ENCODE measurements around the gene RNF141.

DNA sequence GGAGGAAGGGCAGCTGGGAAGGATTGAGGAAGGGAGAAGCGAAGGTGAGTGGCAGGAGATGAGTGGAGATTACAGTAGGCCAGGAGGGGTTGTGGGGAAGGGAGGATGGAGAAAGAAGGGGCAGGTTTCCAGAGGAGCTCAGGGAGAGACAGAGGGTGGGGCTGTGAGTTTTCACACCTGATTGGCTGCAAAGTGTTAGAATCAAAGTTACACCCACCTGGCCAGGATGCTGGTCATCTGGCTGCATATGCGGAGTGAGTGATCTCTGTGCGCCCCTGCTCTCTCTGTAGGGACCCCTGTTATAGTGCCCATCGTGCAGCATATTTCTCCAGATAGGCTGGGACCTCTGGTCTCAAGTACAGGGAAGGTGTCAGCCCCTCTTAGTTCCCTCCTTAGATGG, 67.6 kb downstream of the RNF141 start:
- TF ChIP-seq NFE2L1 (CRISPR knock-in tag; IDR thresholded peaks at IDR 0.05) (no peak), FOXK1 (CRISPR knock-in tag; IDR thresholded peaks at IDR 0.05) (no peak), SOX15 (CRISPR knock-in tag; IDR thresholded peaks at IDR 0.05) (no peak), ETV6 (CRISPR knock-in tag; IDR thresholded peaks at IDR 0.05) (no peak), RELA (CRISPR knock-in tag; IDR thresholded peaks at IDR 0.05; ENCODE audit: borderline replicate concordance) (no peak), JUN (CRISPR knock-in tag; IDR thresholded peaks at IDR 0.05) (no peak), ZNF121 (CRISPR knock-in tag; IDR thresholded peaks at IDR 0.05) (no peak)
- TF ChIP-seq, protein P1, sequence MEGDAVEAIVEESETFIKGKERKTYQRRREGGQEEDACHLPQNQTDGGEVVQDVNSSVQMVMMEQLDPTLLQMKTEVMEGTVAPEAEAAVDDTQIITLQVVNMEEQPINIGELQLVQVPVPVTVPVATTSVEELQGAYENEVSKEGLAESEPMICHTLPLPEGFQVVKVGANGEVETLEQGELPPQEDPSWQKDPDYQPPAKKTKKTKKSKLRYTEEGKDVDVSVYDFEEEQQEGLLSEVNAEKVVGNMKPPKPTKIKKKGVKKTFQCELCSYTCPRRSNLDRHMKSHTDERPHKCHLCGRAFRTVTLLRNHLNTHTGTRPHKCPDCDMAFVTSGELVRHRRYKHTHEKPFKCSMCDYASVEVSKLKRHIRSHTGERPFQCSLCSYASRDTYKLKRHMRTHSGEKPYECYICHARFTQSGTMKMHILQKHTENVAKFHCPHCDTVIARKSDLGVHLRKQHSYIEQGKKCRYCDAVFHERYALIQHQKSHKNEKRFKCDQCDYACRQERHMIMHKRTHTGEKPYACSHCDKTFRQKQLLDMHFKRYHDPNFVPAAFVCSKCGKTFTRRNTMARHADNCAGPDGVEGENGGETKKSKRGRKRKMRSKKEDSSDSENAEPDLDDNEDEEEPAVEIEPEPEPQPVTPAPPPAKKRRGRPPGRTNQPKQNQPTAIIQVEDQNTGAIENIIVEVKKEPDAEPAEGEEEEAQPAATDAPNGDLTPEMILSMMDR (IDR thresholded peaks at IDR 0.05): no peak
- TF ChIP-seq, protein P2, sequence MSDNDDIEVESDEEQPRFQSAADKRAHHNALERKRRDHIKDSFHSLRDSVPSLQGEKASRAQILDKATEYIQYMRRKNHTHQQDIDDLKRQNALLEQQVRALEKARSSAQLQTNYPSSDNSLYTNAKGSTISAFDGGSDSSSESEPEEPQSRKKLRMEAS (CRISPR knock-in tag; IDR thresholded peaks at IDR 0.05): no peak
- TF ChIP-seq, protein P3, sequence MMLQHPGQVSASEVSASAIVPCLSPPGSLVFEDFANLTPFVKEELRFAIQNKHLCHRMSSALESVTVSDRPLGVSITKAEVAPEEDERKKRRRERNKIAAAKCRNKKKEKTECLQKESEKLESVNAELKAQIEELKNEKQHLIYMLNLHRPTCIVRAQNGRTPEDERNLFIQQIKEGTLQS (CRISPR knock-in tag; conservative IDR thresholded peaks at IDR 0.05): no peak

Measured in WTC11 (cell line).